Measurements from ENCODE around the gene HOXB1. TPM values are rescaled to one million over a fixed set of nuclear protein-coding genes. Genes with fewer than 3 reads are reported as not detected.

HOXB1 gene
- total and polyA plus RNA-seq, 4 donors: not detected

DNA sequence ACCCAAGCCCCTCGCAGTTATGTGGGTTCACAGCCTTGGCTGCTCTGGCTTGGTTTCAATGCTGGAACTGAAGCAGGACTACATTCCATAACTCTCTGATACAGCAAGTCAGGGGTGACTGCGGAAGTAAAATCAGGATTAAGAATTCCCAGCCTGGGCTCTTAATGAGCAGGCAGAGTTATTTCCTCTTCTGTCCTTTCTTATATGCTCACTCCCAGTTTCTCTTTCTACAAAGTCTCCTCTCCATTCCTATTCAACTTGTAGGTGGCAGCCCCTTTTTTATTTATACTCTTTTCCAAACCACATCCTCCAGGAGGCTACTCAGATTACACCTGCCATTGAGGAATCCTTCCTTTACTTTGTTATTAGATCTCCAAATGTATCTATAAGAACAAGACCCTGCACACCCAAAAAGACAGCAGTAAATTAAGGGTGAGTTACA, 40.3 kb downstream of the HOXB1 start:
- Histone ChIP-seq H3K9ac (ENCODE audit: low read depth in 1 of 2, low read length in 2 of 2) (no peak overlapping the region), H3K27ac (ENCODE audit: low read depth in 1 of 2, low read length in 2 of 2) (peak overlapping the region in 1 of 2 donors; percentile 28), H3K4me3 (ENCODE audit: low read depth in 1 of 3, low read length in 3 of 3) (no peak overlapping the region), H3K36me3 (ENCODE audit: control insufficient read depth in 4 of 4, insufficient read depth in 3 of 4, low read depth in 1 of 4, low read length in 3 of 4) (no peaks in the 10 kb centered on the region), H3K4me1 (ENCODE audit: control insufficient read depth in 4 of 4, insufficient read depth in 4 of 4, low read length in 3 of 4) (peaks cover 4 to 11% (median 6%) of the 10 kb centered on the region in 4 donors), H3K9me3 (ENCODE audit: control insufficient read depth in 4 of 4, low read length in 3 of 4) (no peaks in the 10 kb centered on the region), H3K27me3 (ENCODE audit: control insufficient read depth in 4 of 4, insufficient read depth in 4 of 4, low read length in 3 of 4) (peaks cover 0 to 14% (median 5%) of the 10 kb centered on the region in 4 donors)
- DNase-seq (ENCODE audit: low spot score): no peak
- TF ChIP-seq HNF4G (IDR thresholded peaks at IDR 0.05) (no peak), SP1 (IDR thresholded peaks at IDR 0.05) (peak; percentile 8), NR2F2 (IDR thresholded peaks at IDR 0.05) (peak; percentile 59), TAF1 (conservative IDR thresholded peaks at IDR 0.05) (no peak), HNF4A (conservative IDR thresholded peaks at IDR 0.05) (no peak), RXRA (IDR thresholded peaks at IDR 0.05) (peak; percentile 44 to 51), JUND (IDR thresholded peaks at IDR 0.05) (no peak), YY1 (IDR thresholded peaks at IDR 0.05) (no peak), GABPA (IDR thresholded peaks at IDR 0.05 in 1 of 2, conservative IDR thresholded peaks at IDR 0.05 in 1 of 2) (no peak), RAD21 (IDR thresholded peaks at IDR 0.05) (no peak)
- TF ChIP-seq, protein P1, sequence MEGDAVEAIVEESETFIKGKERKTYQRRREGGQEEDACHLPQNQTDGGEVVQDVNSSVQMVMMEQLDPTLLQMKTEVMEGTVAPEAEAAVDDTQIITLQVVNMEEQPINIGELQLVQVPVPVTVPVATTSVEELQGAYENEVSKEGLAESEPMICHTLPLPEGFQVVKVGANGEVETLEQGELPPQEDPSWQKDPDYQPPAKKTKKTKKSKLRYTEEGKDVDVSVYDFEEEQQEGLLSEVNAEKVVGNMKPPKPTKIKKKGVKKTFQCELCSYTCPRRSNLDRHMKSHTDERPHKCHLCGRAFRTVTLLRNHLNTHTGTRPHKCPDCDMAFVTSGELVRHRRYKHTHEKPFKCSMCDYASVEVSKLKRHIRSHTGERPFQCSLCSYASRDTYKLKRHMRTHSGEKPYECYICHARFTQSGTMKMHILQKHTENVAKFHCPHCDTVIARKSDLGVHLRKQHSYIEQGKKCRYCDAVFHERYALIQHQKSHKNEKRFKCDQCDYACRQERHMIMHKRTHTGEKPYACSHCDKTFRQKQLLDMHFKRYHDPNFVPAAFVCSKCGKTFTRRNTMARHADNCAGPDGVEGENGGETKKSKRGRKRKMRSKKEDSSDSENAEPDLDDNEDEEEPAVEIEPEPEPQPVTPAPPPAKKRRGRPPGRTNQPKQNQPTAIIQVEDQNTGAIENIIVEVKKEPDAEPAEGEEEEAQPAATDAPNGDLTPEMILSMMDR (IDR thresholded peaks at IDR 0.05; ENCODE audit: low read depth, low read length, missing input control): no peak
- TF ChIP-seq, protein P2, sequence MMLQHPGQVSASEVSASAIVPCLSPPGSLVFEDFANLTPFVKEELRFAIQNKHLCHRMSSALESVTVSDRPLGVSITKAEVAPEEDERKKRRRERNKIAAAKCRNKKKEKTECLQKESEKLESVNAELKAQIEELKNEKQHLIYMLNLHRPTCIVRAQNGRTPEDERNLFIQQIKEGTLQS (IDR thresholded peaks at IDR 0.05): no peak
- TF ChIP-seq, protein P3, sequence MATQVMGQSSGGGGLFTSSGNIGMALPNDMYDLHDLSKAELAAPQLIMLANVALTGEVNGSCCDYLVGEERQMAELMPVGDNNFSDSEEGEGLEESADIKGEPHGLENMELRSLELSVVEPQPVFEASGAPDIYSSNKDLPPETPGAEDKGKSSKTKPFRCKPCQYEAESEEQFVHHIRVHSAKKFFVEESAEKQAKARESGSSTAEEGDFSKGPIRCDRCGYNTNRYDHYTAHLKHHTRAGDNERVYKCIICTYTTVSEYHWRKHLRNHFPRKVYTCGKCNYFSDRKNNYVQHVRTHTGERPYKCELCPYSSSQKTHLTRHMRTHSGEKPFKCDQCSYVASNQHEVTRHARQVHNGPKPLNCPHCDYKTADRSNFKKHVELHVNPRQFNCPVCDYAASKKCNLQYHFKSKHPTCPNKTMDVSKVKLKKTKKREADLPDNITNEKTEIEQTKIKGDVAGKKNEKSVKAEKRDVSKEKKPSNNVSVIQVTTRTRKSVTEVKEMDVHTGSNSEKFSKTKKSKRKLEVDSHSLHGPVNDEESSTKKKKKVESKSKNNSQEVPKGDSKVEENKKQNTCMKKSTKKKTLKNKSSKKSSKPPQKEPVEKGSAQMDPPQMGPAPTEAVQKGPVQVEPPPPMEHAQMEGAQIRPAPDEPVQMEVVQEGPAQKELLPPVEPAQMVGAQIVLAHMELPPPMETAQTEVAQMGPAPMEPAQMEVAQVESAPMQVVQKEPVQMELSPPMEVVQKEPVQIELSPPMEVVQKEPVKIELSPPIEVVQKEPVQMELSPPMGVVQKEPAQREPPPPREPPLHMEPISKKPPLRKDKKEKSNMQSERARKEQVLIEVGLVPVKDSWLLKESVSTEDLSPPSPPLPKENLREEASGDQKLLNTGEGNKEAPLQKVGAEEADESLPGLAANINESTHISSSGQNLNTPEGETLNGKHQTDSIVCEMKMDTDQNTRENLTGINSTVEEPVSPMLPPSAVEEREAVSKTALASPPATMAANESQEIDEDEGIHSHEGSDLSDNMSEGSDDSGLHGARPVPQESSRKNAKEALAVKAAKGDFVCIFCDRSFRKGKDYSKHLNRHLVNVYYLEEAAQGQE (IDR thresholded peaks at IDR 0.05): no peak
- WGBS: 68% methylated on average over 2 of the region's 2 CpGs

DNA sequence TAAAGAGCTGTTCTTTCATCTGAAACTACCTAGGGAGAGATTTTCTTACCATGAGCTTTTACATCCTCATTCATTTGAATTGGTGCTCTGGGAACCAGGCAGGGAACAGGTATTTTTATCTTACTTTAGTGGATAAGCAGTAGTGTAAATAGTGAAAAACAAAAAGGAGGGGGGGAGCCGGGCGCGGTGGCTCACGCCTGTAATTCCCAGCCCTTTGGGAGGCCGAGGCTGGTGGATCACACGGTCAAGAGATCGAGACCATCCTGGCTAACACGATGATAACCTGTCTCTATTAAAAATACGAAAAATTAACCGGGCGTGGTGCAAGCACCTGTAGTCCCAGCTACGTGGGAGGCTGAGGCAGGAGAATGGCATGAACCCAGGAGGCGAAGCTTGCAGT, 41.0 kb downstream of the HOXB1 start:
- Histone ChIP-seq H3K27ac (ENCODE audit: low read depth in 1 of 2, low read length in 2 of 2) (no peak overlapping the region), H3K9ac (ENCODE audit: low read depth in 1 of 2, low read length in 2 of 2) (no peak overlapping the region), H3K4me1 (ENCODE audit: control insufficient read depth in 4 of 4, insufficient read depth in 4 of 4, low read length in 3 of 4) (peaks cover 4 to 11% (median 6%) of the 10 kb centered on the region in 4 donors), H3K36me3 (ENCODE audit: control insufficient read depth in 4 of 4, insufficient read depth in 3 of 4, low read depth in 1 of 4, low read length in 3 of 4) (no peaks in the 10 kb centered on the region), H3K4me3 (ENCODE audit: low read depth in 1 of 3, low read length in 3 of 3) (no peak overlapping the region), H3K27me3 (ENCODE audit: control insufficient read depth in 4 of 4, insufficient read depth in 4 of 4, low read length in 3 of 4) (peaks cover 0 to 14% (median 5%) of the 10 kb centered on the region in 4 donors), H3K9me3 (ENCODE audit: control insufficient read depth in 4 of 4, low read length in 3 of 4) (no peaks in the 10 kb centered on the region)
- TF ChIP-seq, protein P2 (IDR thresholded peaks at IDR 0.05): no peak
- no peak for TF ChIP-seq RAD21 (IDR thresholded peaks at IDR 0.05)
- TF ChIP-seq, protein P3 (IDR thresholded peaks at IDR 0.05): no peak
- TF ChIP-seq RXRA (IDR thresholded peaks at IDR 0.05): no peak
- TF ChIP-seq YY1 (IDR thresholded peaks at IDR 0.05): no peak
- no peak for TF ChIP-seq GABPA (IDR thresholded peaks at IDR 0.05 in 1 of 2, conservative IDR thresholded peaks at IDR 0.05 in 1 of 2)
- no peak for TF ChIP-seq NR2F2 (IDR thresholded peaks at IDR 0.05)
- TF ChIP-seq FOXA2 (IDR thresholded peaks at IDR 0.05): no peak
- TF ChIP-seq HNF4A (conservative IDR thresholded peaks at IDR 0.05): no peak
- no peak for TF ChIP-seq FOXA1 (IDR thresholded peaks at IDR 0.05)
- no peak for TF ChIP-seq HNF4G (IDR thresholded peaks at IDR 0.05)
- TF ChIP-seq, protein P1 (IDR thresholded peaks at IDR 0.05; ENCODE audit: low read depth, low read length, missing input control): no peak
- TF ChIP-seq, protein P4, sequence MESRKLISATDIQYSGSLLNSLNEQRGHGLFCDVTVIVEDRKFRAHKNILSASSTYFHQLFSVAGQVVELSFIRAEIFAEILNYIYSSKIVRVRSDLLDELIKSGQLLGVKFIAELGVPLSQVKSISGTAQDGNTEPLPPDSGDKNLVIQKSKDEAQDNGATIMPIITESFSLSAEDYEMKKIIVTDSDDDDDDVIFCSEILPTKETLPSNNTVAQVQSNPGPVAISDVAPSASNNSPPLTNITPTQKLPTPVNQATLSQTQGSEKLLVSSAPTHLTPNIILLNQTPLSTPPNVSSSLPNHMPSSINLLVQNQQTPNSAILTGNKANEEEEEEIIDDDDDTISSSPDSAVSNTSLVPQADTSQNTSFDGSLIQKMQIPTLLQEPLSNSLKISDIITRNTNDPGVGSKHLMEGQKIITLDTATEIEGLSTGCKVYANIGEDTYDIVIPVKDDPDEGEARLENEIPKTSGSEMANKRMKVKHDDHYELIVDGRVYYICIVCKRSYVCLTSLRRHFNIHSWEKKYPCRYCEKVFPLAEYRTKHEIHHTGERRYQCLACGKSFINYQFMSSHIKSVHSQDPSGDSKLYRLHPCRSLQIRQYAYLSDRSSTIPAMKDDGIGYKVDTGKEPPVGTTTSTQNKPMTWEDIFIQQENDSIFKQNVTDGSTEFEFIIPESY (IDR thresholded peaks at IDR 0.05): no peak
- no peak for TF ChIP-seq JUND (IDR thresholded peaks at IDR 0.05)
- TF ChIP-seq SP1 (IDR thresholded peaks at IDR 0.05): no peak
- no peak for DNase-seq (ENCODE audit: low spot score)
- 58% methylated on average over 13 of the region's 13 CpGs for WGBS
